NCI-H1694 treated with DMSO at 0.1 percent for 48 hours (cell line): Measurements from ENCODE around the gene PER2.
"Not testable (repeated sequence)": the region's sequence is repeated elsewhere in the genome, so short reads cannot be mapped to it uniquely, and the experiment has no call there.

Source experiments
- DNase-seq: peaks from one replicate; lab custom pipeline; 2025; lab: John Stamatoyannopoulos, UW

PER2 gene

DNA sequence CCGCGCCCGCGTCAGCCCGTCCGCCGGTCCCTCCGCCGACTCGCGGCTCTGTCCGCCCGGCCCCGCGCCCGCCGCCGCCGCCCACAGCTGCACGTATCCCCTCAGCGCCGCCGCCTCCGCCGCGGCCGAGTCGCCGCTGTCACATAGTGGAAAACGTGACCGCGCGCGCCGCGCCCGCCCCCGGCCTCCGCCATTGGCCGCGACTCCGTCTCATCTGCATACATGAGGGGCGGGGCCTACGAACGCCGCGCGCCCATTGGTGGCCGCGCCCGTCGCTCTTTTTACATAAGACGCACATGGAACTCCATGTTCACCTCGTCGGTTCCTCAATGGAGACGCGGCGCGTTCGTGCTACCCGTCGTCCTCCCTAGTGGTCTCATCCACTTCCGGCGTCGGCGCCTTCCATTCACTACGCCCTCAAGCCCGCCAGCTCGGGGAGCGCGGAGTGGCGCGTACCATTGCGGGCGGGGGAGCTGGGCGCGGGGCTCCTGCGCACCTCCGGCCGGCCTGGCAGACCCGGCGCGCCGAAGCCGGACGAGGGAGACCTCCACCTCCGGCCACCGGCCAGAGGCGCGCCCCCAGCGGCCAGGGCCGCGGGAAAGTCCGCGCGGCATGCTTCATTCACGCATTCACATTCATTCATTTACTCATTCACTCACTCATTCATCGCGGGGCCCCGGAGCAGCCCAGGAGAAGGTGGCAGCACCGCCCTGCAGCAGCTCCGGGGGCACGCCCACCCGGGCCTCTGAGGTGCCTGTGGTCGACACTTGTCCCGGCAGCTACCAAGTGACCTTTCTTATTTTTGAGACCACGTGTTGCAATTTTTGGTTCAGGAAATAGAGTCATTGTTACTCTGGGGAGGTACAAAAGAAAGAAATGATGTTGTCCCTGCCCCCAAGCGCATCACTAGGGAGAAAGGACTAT is 502 bp upstream of the PER2 start:
- peak; percentile 98 for DNase-seq

- DNase-seq: no peak
These were observed 1.2 kb downstream of the PER2 start for GRCh38 chr2:238286987-238287736.

DNA sequence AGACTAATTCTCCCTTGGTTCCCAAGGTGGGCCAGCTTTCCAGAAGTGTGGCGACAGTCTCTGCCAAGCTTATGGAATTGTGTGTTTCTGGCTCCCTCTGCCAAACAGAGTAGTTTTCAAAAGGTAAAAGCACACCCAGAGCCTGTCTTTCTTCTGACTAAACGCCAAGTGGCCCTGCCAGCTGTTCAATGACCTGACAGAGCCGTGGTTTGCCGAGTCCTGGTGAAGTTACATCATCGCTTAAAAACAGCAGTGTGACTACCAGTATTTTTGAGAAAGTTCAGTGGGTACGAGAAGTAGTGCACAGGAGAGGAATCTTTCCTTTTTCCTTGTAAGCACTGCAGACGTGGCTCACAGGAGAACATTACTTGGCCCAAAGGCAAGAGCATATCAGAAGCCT is 1.9 kb downstream of the PER2 start:
- DNase-seq: peak; percentile 67

- no peak for DNase-seq
These were observed 2.3 kb downstream of the PER2 start for GRCh38 chr2:238286095-238286494.

DNA sequence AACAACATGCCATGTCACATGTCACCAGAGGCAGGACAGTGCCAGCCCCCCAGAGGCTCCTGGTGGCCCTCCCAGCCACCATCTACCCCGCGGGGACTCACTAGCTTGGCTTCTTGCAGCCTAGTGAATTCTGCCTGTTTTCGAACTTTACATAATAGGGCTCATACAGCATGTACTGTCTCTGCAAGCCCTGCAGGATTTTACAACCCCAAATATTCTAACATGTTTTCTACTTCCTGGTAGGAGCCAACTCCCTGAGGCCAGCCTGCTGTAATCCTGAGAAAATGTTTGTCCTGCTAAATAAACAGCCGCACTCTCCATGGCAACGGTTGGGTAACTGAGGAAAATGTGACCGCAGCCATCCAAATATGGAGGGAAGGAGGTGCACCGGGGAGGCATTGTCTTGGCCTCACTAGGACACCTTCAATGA is 2.7 kb downstream of the PER2 start:
- no peak for DNase-seq

DNA sequence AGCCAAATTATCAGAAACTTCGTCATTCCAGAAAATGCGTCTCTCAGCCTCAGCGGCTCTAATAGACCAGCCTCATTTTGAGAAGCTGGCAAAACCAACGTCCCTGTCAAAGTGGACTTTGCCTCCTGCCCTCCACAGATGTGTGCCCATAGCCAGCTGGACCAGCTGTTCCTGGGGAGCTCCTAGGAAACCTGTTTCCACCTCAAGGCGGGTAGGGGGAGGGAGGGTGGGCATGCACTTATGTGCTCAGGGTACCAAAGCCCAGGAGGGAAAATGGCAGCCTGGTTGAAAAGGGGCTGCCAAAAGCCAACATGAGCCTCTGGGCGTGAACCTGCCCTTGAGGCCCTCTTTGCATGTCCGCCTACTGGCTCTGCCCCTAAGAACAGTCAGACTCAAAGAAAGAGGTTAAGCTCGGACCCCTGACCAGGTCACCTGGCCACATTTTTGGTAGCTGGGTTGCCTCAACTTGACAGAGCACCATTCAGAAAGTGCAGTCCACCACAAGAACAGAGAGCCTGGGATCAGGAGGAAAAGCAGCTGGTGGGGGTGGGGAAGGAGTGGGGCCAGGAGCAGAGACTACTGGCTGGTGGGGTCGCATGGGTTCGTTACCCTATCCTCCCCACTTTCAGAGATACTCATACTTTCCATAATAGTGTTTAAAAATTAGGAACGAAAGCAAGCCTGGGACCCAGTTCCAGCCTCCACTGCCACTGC is 3.5 kb downstream of the PER2 start:
- DNase-seq: no peak

- no peak for DNase-seq
These were observed 5.3 kb downstream of the PER2 start for GRCh38 chr2:238282861-238283738.

- DNase-seq: no peak
These were observed 6.5 kb downstream of the PER2 start for GRCh38 chr2:238281826-238282480.

- no peak for DNase-seq
These were observed 8.2 kb downstream of the PER2 start for GRCh38 chr2:238280083-238280825.

- DNase-seq: no peak
These were observed 9.1 kb downstream of the PER2 start for GRCh38 chr2:238279324-238279682.

DNA sequence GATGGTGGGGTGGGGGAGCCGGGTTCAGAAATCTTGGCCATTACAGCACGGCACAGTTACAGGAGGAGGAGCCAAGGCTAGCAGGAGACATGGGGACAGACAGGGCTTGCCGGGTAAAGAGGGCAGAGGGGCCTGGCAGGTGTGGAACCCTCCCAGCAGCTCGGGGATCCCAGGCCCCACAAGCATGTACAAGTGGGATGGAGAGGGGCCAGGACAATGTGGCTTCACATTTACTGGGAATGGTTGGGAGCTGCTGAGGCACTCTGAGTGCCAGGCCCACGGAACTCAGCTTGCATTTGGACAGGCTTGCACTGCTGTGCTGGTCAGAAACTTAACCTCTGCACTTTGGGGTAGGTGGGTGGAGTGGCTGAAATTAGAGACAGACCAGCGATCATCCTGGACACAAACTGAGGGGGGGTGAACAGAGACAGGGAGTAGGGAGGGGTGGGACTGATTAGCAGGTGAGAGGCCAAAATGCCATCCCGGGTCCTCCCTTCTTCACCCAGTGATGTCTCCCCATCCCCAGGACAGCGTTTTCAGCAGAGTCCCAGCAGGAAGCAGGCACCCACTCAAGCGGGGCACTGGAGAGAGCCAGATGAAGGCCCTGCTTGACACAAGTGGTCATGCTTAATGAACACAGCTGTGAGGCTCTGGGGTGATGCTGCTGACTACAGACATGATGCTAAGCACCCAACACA is 9.6 kb downstream of the PER2 start:
- no peak for DNase-seq

DNA sequence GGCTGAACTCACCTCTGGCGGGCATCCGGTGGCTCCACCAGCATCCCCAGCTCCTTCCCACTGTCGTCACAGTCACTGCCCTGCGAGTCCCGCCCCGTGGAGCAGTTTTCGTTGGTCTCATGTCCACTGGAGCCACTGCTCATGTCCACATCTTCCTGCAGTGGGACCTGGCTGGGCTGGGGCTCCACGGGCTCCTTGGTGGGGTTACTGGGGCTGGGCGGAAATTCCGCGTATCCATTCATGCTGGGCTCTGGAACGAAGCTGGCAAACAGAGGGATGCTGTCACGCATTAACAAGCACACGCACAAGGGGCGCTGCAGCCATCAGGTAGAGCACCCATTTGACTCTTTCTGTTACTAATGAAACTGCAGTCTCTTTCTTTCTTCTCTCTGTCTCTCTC is 10.7 kb downstream of the PER2 start:
- peak; percentile 13 for DNase-seq

- DNase-seq: no peak
These were observed 14.1 kb downstream of the PER2 start for GRCh38 chr2:238274152-238274865.

GRCh38 chr2:238273433-238273832 is 15.0 kb downstream of the PER2 start:
- not testable (repeated sequence) for DNase-seq

DNA sequence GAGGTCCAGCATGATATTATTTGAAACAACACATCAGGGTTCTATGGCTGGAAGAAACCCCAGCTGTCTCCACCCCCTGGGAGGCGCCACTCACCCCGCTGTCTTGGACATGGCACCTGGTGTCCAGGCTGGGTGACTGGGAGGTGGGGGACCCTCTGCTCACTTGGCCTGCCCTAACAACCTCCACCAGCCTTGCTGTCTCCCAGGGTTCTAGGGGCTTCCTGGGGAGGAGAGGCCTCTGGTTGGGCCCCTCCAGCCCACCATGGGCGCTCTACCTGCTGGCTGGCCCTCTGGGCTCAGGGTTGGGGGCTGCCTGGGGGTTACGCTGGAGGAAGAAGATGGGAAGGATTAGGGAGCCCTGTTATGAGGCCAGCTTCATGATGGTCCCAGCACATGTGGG is 16.3 kb downstream of the PER2 start:
- DNase-seq: no peak

- DNase-seq: not testable (repeated sequence)
These were observed 16.7 kb downstream of the PER2 start for GRCh38 chr2:238271686-238272085.

DNA sequence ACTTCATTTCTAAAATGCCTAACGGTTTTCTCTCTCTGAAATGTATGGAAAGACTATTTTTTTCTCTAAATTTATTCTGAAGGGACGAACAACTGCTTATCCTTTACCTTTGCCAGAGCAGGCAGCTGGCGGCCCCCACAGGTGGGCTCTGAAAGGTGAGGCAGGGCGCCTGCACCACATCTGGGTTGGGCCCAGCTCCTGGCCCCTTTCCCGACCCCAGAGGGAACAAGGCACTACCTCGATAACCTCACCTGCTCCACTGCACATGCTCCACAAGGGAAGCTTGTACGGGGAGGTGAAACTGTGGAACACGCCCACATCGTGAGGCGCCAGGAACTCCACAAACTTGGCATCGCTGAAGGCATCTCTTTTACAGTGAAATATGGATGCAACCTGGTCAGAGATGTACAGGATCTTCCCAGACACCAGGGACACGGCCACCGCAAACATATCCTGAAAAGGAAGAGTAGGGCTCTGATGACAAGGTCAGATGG is 17.3 kb downstream of the PER2 start:
- DNase-seq: no peak

DNA sequence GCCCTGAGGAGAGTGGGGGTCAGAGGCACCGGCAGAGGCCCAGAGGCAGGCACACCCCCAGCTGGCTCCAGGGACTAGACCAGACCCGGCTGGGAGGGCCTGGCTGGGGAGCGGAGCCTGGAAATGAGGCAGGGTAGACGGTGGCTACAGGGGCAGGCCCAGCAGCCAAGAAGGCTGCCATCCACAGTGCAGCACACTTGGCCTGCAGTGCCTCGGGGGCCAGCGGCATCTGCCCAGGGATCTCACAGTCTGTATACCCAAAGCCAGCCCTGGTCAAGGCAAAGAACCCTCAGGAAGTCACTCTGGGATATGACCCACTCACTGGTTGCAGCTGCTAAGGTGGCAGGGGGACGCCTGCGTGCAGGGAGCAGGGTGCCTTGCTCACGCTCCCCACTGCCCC is 17.8 kb downstream of the PER2 start:
- no peak for DNase-seq

GRCh38 chr2:238269741-238270140 is 18.7 kb downstream of the PER2 start:
- DNase-seq: no peak
